Transverse colon (tissue), 4 donors: ENCODE results near the gene ENOX1. TPM values are rescaled to one million over a fixed set of nuclear protein-coding genes. Genes with fewer than 3 reads are reported as not detected.
A peak's percentile ranks its signal among the peaks of the same experiment; 100 is the strongest.

ENCODE experiments used
- DNase-seq: peaks from one replicate; pipeline ENCODE4 v3.0.0-alpha.2; 2019
- H3K27ac ChIP-seq, 4 donors: fragments of 200-600 bp; sonication (generic); 2 replicates each; pipeline ENCODE4 v1.5.1; 2016 to 2018; ENCODE audit warnings: inconsistent platforms in 4 of 4
- H3K27me3 ChIP-seq: fragments of 200-600 bp; sonication (generic); 2 replicates; pipeline ENCODE4 v1.5.1; 2017; ENCODE audit warnings: inconsistent platforms
- H3K36me3 ChIP-seq, 4 donors: fragments of 200-600 bp; sonication (generic); 2 replicates each; pipeline ENCODE4 v1.5.1; 2017 to 2019; ENCODE audit warnings: inconsistent platforms in 4 of 4
- H3K4me1 ChIP-seq, 4 donors: fragments of 200-600 bp; sonication (generic); 2 replicates each; pipeline ENCODE4 v1.5.1; 2017 to 2020; ENCODE audit warnings: inconsistent platforms in 4 of 4
- H3K4me3 ChIP-seq, 4 donors: fragments of 200-600 bp; sonication (generic); 1 replicate in 1 of 4; 2 replicates in 3 of 4; pipeline versions ENCODE4 v1.5.1 to v1.6.1; 2017 to 2019; ENCODE audit warnings: inconsistent platforms in 4 of 4
- H3K9me3 ChIP-seq, 2 donors: fragments of 200-600 bp; sonication (generic); 2 replicates each; pipeline ENCODE4 v1.5.1; 2017 to 2019; ENCODE audit warnings: inconsistent platforms in 2 of 2
- EP300 ChIP-seq: sonication (generic); formaldehyde crosslinking; IDR thresholded peaks from one replicate; pipeline ENCODE4 v1.6.1; 2017; ENCODE audit warnings: antibody characterized with exemption, low read depth
- POLR2A ChIP-seq: fragments of 450-650 bp; IDR thresholded peaks from one replicate; pipeline ENCODE4 v1.6.1; 2016; ENCODE audit warnings: antibody characterized with exemption, mild to moderate bottlenecking, moderate library complexity
- POLR2AphosphoS5 ChIP-seq, 3 donors: sonication (generic); formaldehyde crosslinking; IDR thresholded peaks; one replicate each; pipeline ENCODE4 v1.6.1; 2016; ENCODE audit warnings: antibody characterized with exemption in 3 of 3
- WGBS, 2 donors: methylation state at CpG; one replicate each; pipeline ENCODE4 v1.1.5; 2018; ENCODE audit warnings: low coverage in 1 of 2; 5-methylcytosine and 5-hydroxymethylcytosine counted together
- in situ Hi-C, 4 donors: fragments of 200-750 bp; cut with MboI; loops; one replicate each; pipeline versions ENCODE4 v1.15.0 to v1.15.1; 2017; ENCODE audit warnings: low sequenced_read_pairs in 3 of 4, low pct_ligation_motif_present in 1 of 4, low pct_unique_long_range_greater_than_20kb in 1 of 4
- intact Hi-C: fragments of 100-400 bp; cut with DNase I; formaldehyde crosslinking; loops from one replicate; pipeline ENCODE4 v1.15.1; 2023; ENCODE audit warnings: low total_unique reads
- total RNA-seq, 4 donors: library from RNA; depleted of rRNA; stranded (reverse); fragments of >200 nt; gene quantifications; one replicate each; pipeline ENCODE4 v1.1.0, GENCODE V29; 2016
- TF ChIP-seq, protein P1 (sequence below), 5 experiments: fragments of 200-600 bp in 3 of 5; fragments of 450-650 bp in 2 of 5; sonication (generic) in 3 of 5; IDR thresholded peaks; 1 replicate in 2 of 5; 2 replicates in 3 of 5; pipeline ENCODE4 v1.5.1; 2016 to 2017; ENCODE audit warnings: antibody characterized with exemption in 5 of 5, inconsistent platforms in 3 of 5, mild to moderate bottlenecking in 2 of 5, moderate library complexity in 1 of 5

ENOX1 gene
- total RNA-seq, 4 donors from 2014 or later: 1.5 to 6.4 (median 2.2) TPM

DNA sequence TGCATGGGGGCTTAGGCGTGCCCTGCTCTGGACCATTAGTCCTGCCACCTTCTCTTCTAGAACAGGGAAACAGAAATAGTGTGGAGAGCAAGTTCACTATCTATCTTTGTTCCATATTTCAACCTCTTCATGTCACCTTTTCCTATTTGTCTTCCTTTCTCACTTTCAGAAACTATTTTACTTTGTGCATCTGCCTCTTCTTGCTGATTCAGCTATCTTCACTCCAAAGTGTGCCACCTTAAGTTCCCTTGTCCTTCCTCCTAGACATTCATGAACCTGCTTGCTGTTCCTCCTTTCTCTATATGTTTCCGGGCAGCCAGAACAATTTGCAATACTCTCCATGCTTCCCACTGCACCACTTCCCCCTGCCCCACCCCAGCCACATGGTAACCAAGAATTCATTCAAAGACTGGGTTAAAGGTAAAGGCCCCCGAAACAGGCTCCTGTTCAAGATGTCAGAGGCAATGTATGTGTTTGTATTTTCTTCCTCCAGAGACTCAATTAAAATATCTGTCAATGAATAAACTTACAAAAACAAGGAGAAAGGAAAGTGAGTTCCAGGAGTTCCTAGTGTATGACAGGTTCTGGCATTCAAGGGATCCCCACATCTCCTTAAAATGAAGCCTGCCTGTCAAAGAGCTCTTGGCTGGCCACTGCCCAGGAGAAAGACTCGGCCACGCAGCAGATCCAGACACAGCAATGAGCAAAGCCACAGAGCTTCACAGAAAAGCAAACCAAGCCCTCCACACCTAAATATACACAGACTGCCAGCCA lies 495.3 kb downstream of the ENOX1 start:
- Histone ChIP-seq H3K27me3 (no peaks in the 10 kb centered on the region), H3K4me1 (peaks cover 0 to 7% (median 0%) of the 10 kb centered on the region in 4 donors), H3K36me3 (no peaks in the 10 kb centered on the region), H3K27ac (no peak overlapping the region), H3K4me3 (no peak overlapping the region), H3K9me3 (no peaks in the 10 kb centered on the region)
- intact Hi-C loops (no loop called here), in situ Hi-C loops (no loop called here)
- TF ChIP-seq, protein P1, sequence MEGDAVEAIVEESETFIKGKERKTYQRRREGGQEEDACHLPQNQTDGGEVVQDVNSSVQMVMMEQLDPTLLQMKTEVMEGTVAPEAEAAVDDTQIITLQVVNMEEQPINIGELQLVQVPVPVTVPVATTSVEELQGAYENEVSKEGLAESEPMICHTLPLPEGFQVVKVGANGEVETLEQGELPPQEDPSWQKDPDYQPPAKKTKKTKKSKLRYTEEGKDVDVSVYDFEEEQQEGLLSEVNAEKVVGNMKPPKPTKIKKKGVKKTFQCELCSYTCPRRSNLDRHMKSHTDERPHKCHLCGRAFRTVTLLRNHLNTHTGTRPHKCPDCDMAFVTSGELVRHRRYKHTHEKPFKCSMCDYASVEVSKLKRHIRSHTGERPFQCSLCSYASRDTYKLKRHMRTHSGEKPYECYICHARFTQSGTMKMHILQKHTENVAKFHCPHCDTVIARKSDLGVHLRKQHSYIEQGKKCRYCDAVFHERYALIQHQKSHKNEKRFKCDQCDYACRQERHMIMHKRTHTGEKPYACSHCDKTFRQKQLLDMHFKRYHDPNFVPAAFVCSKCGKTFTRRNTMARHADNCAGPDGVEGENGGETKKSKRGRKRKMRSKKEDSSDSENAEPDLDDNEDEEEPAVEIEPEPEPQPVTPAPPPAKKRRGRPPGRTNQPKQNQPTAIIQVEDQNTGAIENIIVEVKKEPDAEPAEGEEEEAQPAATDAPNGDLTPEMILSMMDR (IDR thresholded peaks at IDR 0.05): no peak
- TF ChIP-seq EP300 (no peak), POLR2AphosphoS5 (IDR thresholded peaks at IDR 0.05) (no peak), POLR2A (no peak)
- WGBS, 2 donors: 71 to 72% methylated on average over 3 to 5 of the region's 5 CpGs
- DNase-seq: no peak

DNA sequence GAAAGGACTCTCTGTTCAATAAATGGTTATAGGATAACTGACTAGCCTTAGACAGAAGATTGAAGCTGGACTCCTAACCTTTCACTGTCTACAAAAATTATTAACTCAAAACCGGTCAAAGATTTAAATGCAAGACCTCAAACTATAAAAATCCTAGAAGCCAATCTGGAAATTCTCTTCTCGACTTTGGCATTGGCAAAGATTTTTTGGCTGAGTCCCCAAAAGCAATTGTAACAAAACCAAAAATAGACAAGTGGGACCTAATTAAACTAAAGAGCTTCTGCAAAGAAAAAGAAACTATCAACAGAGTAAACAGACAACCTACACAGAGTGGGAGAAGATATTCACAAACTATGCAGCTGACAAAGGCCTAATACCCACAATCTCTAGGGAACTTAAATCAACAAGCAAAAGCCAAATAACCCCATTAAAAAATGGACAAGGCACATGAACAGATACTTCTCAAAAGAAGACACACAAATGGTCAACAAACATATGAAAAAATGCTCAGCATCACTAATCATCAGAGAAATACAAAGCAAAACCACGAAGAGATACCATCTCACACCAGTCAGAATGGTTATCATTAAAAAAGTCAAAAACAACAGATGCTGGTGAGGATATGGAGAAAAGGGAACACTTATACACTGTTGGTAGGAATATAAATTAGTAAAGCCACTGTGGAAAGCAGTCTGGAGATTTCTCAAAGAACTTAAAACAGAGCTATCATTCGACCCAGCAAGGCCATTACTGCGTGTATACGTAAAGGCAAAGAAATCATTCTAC lies 497.1 kb downstream of the ENOX1 start:
- Histone ChIP-seq H3K4me3 (no peak overlapping the region), H3K4me1 (peaks cover 0 to 10% (median 3%) of the 10 kb centered on the region in 4 donors), H3K27me3 (no peaks in the 10 kb centered on the region), H3K27ac (peak overlapping the region in 3 of 4 donors; percentile 42 to 50 (median 44)), H3K36me3 (no peaks in the 10 kb centered on the region), H3K9me3 (no peaks in the 10 kb centered on the region)
- no peak for DNase-seq
- WGBS, 2 donors: 60 to 67% methylated on average over 6 of the region's 6 CpGs
- intact Hi-C loops (no loop called here), in situ Hi-C loops (no loop called here)
- TF ChIP-seq, protein P1 (IDR thresholded peaks at IDR 0.05): no peak
- TF ChIP-seq POLR2AphosphoS5 (IDR thresholded peaks at IDR 0.05): no peak
- no peak for TF ChIP-seq EP300
- no peak for TF ChIP-seq POLR2A

DNA sequence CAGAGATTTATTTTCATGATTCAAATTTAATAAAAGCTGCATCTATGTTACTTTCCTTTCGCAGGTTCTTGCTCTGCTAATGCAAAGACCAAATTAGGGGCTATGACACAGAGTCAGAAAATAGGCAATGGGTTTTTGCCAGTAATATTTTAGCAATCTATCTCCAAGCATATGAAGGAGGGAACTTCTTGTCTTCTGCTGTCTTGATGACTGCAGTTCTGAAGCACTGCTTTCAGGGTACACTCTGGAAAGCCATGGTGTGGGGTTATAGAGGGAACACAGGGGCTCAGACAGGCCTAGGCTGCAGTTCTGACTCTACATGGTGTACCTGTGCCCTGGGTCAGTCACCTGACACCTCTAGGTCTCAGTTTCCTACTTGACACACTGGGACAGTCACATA lies 500.0 kb downstream of the ENOX1 start:
- H3K9me3 ChIP-seq: no peaks in the 10 kb centered on the region
- peaks cover 0 to 10% (median 3%) of the 10 kb centered on the region in 4 donors for H3K4me1 ChIP-seq
- no peaks in the 10 kb centered on the region for H3K27me3 ChIP-seq
- in situ Hi-C loops: no loop called here
- no peak overlapping the region for H3K27ac ChIP-seq
- no peaks in the 10 kb centered on the region for H3K36me3 ChIP-seq
- intact Hi-C loops: no loop called here
- no peak for DNase-seq
- WGBS, 2 donors: 82 to 88% methylated on average over 1 of the region's 1 CpG
- TF ChIP-seq POLR2A: no peak
- no peak for TF ChIP-seq EP300
- TF ChIP-seq, protein P1 (IDR thresholded peaks at IDR 0.05): no peak
- no peak for TF ChIP-seq POLR2AphosphoS5 (IDR thresholded peaks at IDR 0.05)
- no peak overlapping the region for H3K4me3 ChIP-seq

DNA sequence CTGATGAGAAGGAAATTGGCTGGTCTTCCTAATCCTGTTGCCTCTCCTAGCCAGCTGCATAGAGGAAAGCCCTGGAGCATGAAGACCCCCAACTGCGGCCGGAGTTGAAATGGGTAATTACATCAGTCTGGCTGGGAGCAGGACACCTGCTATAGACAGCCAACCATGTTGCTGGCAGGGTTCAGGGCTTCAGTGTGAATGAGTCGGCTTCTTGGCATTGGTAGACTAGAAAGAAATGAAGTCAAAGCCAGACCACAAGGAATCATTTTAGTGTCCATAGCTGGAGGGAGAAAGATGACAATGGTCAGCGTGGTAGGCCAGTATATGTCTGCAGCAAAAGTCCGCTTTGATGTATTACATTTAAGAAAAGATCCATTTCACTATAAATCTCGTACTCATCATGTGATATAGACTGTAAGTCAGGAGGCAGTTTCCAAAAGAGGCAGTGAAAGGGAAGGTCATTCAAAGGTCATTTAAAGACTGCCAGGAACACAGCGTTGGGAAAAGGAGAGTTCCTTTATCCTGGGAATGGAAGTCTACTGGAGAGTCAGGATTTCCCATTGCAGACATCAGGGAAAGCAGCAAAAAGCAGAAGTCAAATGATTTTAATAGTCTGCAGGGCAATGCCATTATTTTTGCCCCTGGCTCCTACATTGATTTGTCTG lies 500.7 kb downstream of the ENOX1 start:
- WGBS, 2 donors: 65 to 78% methylated on average over 7 of the region's 7 CpGs
- H3K4me3 ChIP-seq: no peak overlapping the region
- DNase-seq: no peak
- TF ChIP-seq, protein P1 (IDR thresholded peaks at IDR 0.05): no peak
- TF ChIP-seq POLR2AphosphoS5 (IDR thresholded peaks at IDR 0.05) (no peak), POLR2A (no peak), EP300 (no peak)
- no peaks in the 10 kb centered on the region for H3K36me3 ChIP-seq
- peaks cover 0 to 10% (median 3%) of the 10 kb centered on the region in 4 donors for H3K4me1 ChIP-seq
- no peak overlapping the region for H3K27ac ChIP-seq
- H3K9me3 ChIP-seq: no peaks in the 10 kb centered on the region
- in situ Hi-C loops (no loop called here), intact Hi-C loops (no loop called here)
- H3K27me3 ChIP-seq: no peaks in the 10 kb centered on the region
